CD14-positive monocyte (primary cell): ENCODE measurements around the gene RASD1. TPM values are rescaled to one million over a fixed set of nuclear protein-coding genes. Genes with fewer than 3 reads are reported as not detected.

Experiments used
- DNase-seq, 3 donors: peaks; one replicate each; pipeline ENCODE4 v3.0.0-alpha.2; 2011 to 2022
- H2AFZ ChIP-seq: 2 replicates; pipeline ENCODE4 v1.6.0; 2012; ENCODE audit warnings: mild to moderate bottlenecking, low read depth, low read length, inconsistent platforms; ENCODE audit not compliant: insufficient read depth, poor library complexity, severe bottlenecking
- H3K27ac ChIP-seq, 2 donors: 1 replicate in 1 of 2; 2 replicates in 1 of 2; pipeline ENCODE4 v1.5.1; 2012 to 2013; ENCODE audit warnings: low read length in 2 of 2, control low read depth in 1 of 2, inconsistent platforms in 1 of 2, low read depth in 1 of 2, mild to moderate bottlenecking in 1 of 2
- H3K27me3 ChIP-seq, 2 donors: one replicate each; pipeline versions ENCODE4 v1.6.0 to v1.6.1; 2011 to 2013; ENCODE audit warnings: low read length in 2 of 2; ENCODE audit not compliant: control insufficient read depth in 2 of 2, insufficient read depth in 2 of 2
- H3K36me3 ChIP-seq, 2 donors: replicated peaks in 1 of 2; 1 replicate in 1 of 2; 2 replicates in 1 of 2; pipeline versions ENCODE4 v1.5.1 to v1.6.1; 2012 to 2013; ENCODE audit warnings: low read length in 2 of 2, control low read depth in 1 of 2, inconsistent platforms in 1 of 2, mild to moderate bottlenecking in 1 of 2; ENCODE audit not compliant: insufficient read depth in 2 of 2, control insufficient read depth in 1 of 2
- H3K4me1 ChIP-seq, 2 donors: 1 replicate in 1 of 2; 2 replicates in 1 of 2; pipeline versions ENCODE4 v1.5.1 to v1.6.1; 2012 to 2013; ENCODE audit warnings: low read length in 2 of 2, control low read depth in 1 of 2, inconsistent platforms in 1 of 2, mild to moderate bottlenecking in 1 of 2, moderate library complexity in 1 of 2; ENCODE audit not compliant: insufficient read depth in 2 of 2, control insufficient read depth in 1 of 2
- H3K4me2 ChIP-seq: replicated peaks from 2 replicates; pipeline ENCODE3; 2012; ENCODE audit warnings: low read length, moderate library complexity, mild to moderate bottlenecking; ENCODE audit not compliant: poor library complexity, severe bottlenecking; ENCODE audit errors: extremely low read depth
- H3K4me3 ChIP-seq, 3 experiments: fragments of 200-600 bp in 1 of 3; sonication (generic) in 1 of 3; replicated peaks in 1 of 3; 1 replicate in 2 of 3; 2 replicates in 1 of 3; pipeline ENCODE4 v1.5.1; 2011 to 2013; ENCODE audit warnings: low read length in 3 of 3, mild to moderate bottlenecking in 3 of 3, control low read depth in 2 of 3, low read depth in 2 of 3, inconsistent platforms in 1 of 3, moderate library complexity in 1 of 3
- H3K79me2 ChIP-seq: 2 replicates; pipeline ENCODE4 v1.6.0; 2012; ENCODE audit warnings: mild to moderate bottlenecking, control low read depth, inconsistent platforms, low read length, moderate library complexity; ENCODE audit not compliant: insufficient read depth
- H3K9ac ChIP-seq: 2 replicates; pipeline ENCODE4 v1.6.0; 2017; ENCODE audit warnings: low read length, mild to moderate bottlenecking; ENCODE audit not compliant: insufficient read depth, poor library complexity, severe bottlenecking
- H3K9me3 ChIP-seq, 2 donors: replicated peaks in 1 of 2; 1 replicate in 1 of 2; 2 replicates in 1 of 2; pipeline versions ENCODE4 v1.5.1 to v1.6.1; 2012 to 2013; ENCODE audit warnings: low read length in 2 of 2, control low read depth in 1 of 2; ENCODE audit not compliant: control insufficient read depth in 1 of 2, insufficient read depth in 1 of 2
- H4K20me1 ChIP-seq: 2 replicates; pipeline ENCODE4 v1.6.0; 2012; ENCODE audit warnings: mild to moderate bottlenecking, low read length, control low read depth, moderate library complexity; ENCODE audit not compliant: insufficient read depth
- H3K27ac Mint-ChIP-seq, 7 donors: one replicate each; pipeline ENCODE4 v1.8.0; 2020; ENCODE audit warnings: mild to moderate bottlenecking in 7 of 7, mixed read lengths in 7 of 7, moderate library complexity in 6 of 7, inconsistent platforms in 2 of 7
- H3K27me3 Mint-ChIP-seq, 3 donors: one replicate each; pipeline ENCODE4 v1.8.0; 2021 to 2022; ENCODE audit warnings: low read depth in 3 of 3, mild to moderate bottlenecking in 3 of 3, mixed read lengths in 3 of 3, moderate library complexity in 3 of 3, inconsistent platforms in 1 of 3
- H3K36me3 Mint-ChIP-seq, 2 donors: one replicate each; pipeline ENCODE4 v1.8.0; 2020; ENCODE audit warnings: mixed read lengths in 2 of 2, inconsistent platforms in 1 of 2, mild to moderate bottlenecking in 1 of 2
- H3K4me1 Mint-ChIP-seq: one replicate; pipeline ENCODE4 v1.8.0; 2020; ENCODE audit warnings: mild to moderate bottlenecking, mixed read lengths
- H3K4me3 Mint-ChIP-seq, 2 donors: one replicate each; pipeline ENCODE4 v1.8.0; 2020; ENCODE audit warnings: mild to moderate bottlenecking in 2 of 2, mixed read lengths in 2 of 2, moderate library complexity in 1 of 2
- H3K9me3 Mint-ChIP-seq, 7 donors: one replicate each; pipeline ENCODE4 v1.8.0; 2020 to 2022; ENCODE audit warnings: mixed read lengths in 7 of 7, mild to moderate bottlenecking in 6 of 7, moderate library complexity in 6 of 7, inconsistent platforms in 2 of 7
- CTCF ChIP-seq: fragments of 200-600 bp; IDR thresholded peaks from one replicate; pipeline ENCODE4 v1.8.0; 2022; ENCODE audit warnings: antibody characterized with exemption, mild to moderate bottlenecking
- WGBS: methylation state at CpG from one replicate; pipeline ENCODE4 v1.1.5; 2013; ENCODE audit warnings: missing lambda C conversion rate; ENCODE audit not compliant: insufficient coverage; 5-methylcytosine and 5-hydroxymethylcytosine counted together
- intact Hi-C, 2 donors: fragments of 100-400 bp; cut with micrococcal nuclease; formaldehyde crosslinking; loops; one replicate each; pipeline versions ENCODE4 v1.15.0 to v1.15.1; 2023
- polyA plus RNA-seq, 3 donors: library from polyadenylated mRNA; depleted of rRNA in 1 of 3; unstranded in 2 of 3; stranded (reverse) in 1 of 3; fragments of 300-500 nt in 2 of 3; fragments of >200 nt in 1 of 3; fragmentation: Illumina TruSeq in 2 of 3; gene quantifications; 1 replicate in 2 of 3; 2 replicates in 1 of 3; pipeline ENCODE4 v1.2.3, GENCODE V29; 2012 to 2021

The RASD1 gene
- polyA plus RNA-seq, 3 donors: 0.88 to 12.4 (median 1.3) TPM

GRCh38 chr17:17512866-17513265 lies 16.7 kb upstream of the RASD1 start:
- Histone ChIP-seq H3K4me2 (no peak overlapping the region), H3K27me3 (no peaks in the 10 kb centered on the region), H4K20me1 (no peaks in the 10 kb centered on the region), H3K4me3 (no peak overlapping the region), H3K9me3 (no peaks in the 10 kb centered on the region), H3K9ac (no peak overlapping the region), H3K4me1 (no peaks in the 10 kb centered on the region), H3K79me2 (no peaks in the 10 kb centered on the region), H3K27ac (no peak overlapping the region), H3K36me3 (no peaks in the 10 kb centered on the region), H2AFZ (no peak overlapping the region)
- no peak for DNase-seq
- WGBS: 96% methylated on average over 4 of the region's 5 CpGs
- TF ChIP-seq CTCF: no peak
- Mint-ChIP-seq H3K36me3 (peaks cover 0 to 3% of the 10 kb centered on the region in 2 donors), H3K4me1 (peaks cover 1% of the 10 kb centered on the region), H3K9me3 (no peaks in the 10 kb centered on the region), H3K27me3 (peaks cover 0 to 2% (median 2%) of the 10 kb centered on the region in 3 donors), H3K4me3 (no peak overlapping the region), H3K27ac (no peak overlapping the region)
- intact Hi-C loops: no loop called here

- H3K4me3 ChIP-seq: no peak overlapping the region
- Mint-ChIP-seq H3K36me3 (peaks cover 0 to 3% of the 10 kb centered on the region in 2 donors), H3K27ac (no peak overlapping the region), H3K4me3 (no peak overlapping the region), H3K27me3 (peaks cover 0 to 2% (median 2%) of the 10 kb centered on the region in 3 donors), H3K9me3 (no peaks in the 10 kb centered on the region), H3K4me1 (peaks cover 1% of the 10 kb centered on the region)
- no peaks in the 10 kb centered on the region for H3K4me1 ChIP-seq
- H4K20me1 ChIP-seq: no peaks in the 10 kb centered on the region
- H3K36me3 ChIP-seq: no peaks in the 10 kb centered on the region
- H3K27ac ChIP-seq: no peak overlapping the region
- DNase-seq: no peak
- intact Hi-C loops: no loop called here
- H3K79me2 ChIP-seq: no peaks in the 10 kb centered on the region
- no peaks in the 10 kb centered on the region for H3K9me3 ChIP-seq
- no peaks in the 10 kb centered on the region for H3K27me3 ChIP-seq
- no peak overlapping the region for H3K9ac ChIP-seq
- H3K4me2 ChIP-seq: no peak overlapping the region
- H2AFZ ChIP-seq: no peak overlapping the region
- 56% methylated on average over 24 of the region's 29 CpGs for WGBS
- no peak for TF ChIP-seq CTCF
These were observed 16.0 kb upstream of the RASD1 start for GRCh38 chr17:17511881-17512858.
